ENCODE measurements around the gene AGTRAP.

AGTRAP gene

GRCh38 chr1:11764519-11764918 lies 28.6 kb downstream of the AGTRAP start:
- DNase-seq = no peak

- DNase-seq = no peak
These were observed 29.9 kb downstream of the AGTRAP start for GRCh38 chr1:11765661-11766428.

- DNase-seq = no peak
These were observed 30.5 kb downstream of the AGTRAP start for GRCh38 chr1:11766429-11766776.

GRCh38 chr1:11767922-11768704 lies 32.2 kb downstream of the AGTRAP start:
- no peak for DNase-seq

GRCh38 chr1:11768821-11769220 lies 32.9 kb downstream of the AGTRAP start:
- DNase-seq = peak; percentile 28

GRCh38 chr1:11769274-11769673 lies 33.3 kb downstream of the AGTRAP start:
- no peak for DNase-seq

GRCh38 chr1:11770011-11770410 lies 34.1 kb downstream of the AGTRAP start:
- DNase-seq = no peak

- DNase-seq = no peak
These were observed 35.6 kb downstream of the AGTRAP start for GRCh38 chr1:11771481-11772043.

GRCh38 chr1:11772458-11772857 lies 36.5 kb downstream of the AGTRAP start:
- peak; percentile 60 for DNase-seq

GRCh38 chr1:11774753-11775152 lies 38.8 kb downstream of the AGTRAP start:
- no peak for DNase-seq

- DNase-seq = no peak
These were observed 41.9 kb downstream of the AGTRAP start for GRCh38 chr1:11777658-11778322.

GRCh38 chr1:11778336-11778735 lies 42.4 kb downstream of the AGTRAP start:
- DNase-seq = no peak

- DNase-seq = no peak
These were observed 43.1 kb downstream of the AGTRAP start for GRCh38 chr1:11778844-11779623.

- no peak for DNase-seq
These were observed 43.9 kb downstream of the AGTRAP start for GRCh38 chr1:11779715-11780379.

GRCh38 chr1:11780380-11781147 lies 44.6 kb downstream of the AGTRAP start:
- DNase-seq = no peak

GRCh38 chr1:11781297-11781696 lies 45.4 kb downstream of the AGTRAP start:
- no peak for DNase-seq

GRCh38 chr1:11782127-11782708 lies 46.3 kb downstream of the AGTRAP start:
- DNase-seq = no peak

- DNase-seq = no peak
These were observed 47.6 kb downstream of the AGTRAP start for GRCh38 chr1:11783556-11783955.

GRCh38 chr1:11784256-11784992 lies 48.5 kb downstream of the AGTRAP start:
- no peak for DNase-seq

All from NCI-H82 (cell line).